ENCODE results near the gene ZNF135.

The ZNF135 gene

DNA sequence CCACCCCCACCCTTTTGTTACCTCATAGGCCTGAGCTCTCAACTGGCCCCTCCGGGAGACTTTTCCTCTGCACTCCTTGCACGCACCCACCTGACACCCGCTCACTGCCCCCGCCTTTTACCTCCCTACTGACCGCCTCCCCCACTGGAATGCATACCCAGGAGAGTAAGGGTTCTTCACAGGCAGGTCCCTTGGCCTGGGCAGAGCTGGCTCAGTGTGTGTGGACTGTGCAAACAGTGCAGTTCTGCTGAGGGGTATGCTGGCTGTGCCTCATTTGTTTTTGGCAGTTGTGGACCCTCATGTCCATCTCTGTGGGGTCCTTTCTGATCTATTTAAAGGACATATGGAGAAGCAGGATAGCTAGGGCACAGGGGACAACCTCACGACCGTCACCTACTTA lies 34.0 kb downstream of the ZNF135 start:
- DNase-seq (ENCODE audit: low spot score) = no peak

DNA sequence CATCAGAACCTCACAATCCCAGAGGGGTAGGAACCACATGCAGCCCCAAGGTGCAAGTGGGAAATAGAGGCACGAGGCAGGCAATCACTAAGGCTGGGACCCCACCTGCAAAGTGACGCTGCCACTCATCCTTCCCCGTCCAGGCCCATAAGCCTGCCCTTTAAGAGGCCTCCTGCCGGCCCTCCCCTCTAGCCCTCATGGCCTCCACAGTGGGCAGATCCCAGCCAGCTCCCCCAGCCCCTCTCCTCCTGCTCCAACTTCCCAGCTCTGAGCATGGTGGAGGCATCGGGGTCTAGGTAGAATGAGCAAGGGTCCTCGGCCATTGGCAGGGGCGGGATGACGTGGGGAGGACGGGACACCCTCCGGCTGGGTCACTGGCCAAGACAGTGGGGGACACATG lies 36.2 kb downstream of the ZNF135 start:
- DNase-seq (ENCODE audit: low spot score) = no peak

DNA sequence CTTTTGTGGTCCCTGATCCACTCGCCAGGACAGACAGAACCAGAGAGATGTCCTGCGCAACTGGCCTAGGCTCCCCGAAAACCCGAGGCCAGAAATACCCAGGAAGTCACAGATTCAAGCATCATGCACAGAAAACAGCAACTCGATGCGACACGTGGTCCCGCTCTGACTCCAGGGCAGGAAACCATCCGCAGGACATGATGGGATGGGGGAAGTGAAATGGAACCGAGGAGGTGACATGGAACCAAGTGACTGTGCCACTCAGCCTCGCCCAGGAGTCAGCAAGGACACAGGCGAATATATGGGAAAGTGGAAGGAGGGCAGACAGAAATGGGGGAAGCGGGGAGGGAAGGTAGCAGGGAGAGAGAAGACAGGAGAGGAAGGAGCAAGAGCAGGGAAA lies 37.8 kb downstream of the ZNF135 start:
- no peak for DNase-seq (ENCODE audit: low spot score)

DNA sequence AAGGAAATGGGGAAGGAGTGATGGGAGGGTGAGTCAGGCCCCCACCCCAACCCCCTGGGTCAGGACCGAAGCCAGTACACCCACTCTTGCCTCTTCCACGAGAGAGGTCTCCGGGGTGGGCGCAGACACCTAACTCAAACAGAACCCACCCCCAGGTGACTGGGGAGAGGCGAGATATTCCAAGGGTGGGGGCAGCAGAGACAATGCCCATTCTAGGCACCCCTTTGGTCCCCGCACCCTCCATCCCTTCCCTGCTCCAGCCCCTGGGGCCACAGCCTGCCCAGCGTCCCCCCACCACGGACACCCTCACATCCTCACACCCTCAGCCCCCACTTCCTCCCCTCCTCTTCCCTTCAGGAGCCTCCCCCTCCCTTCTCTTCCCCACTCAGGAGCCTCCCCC lies 38.3 kb downstream of the ZNF135 start:
- no peak for DNase-seq (ENCODE audit: low spot score)

GRCh38 chr19:58097781-58098681 lies 38.9 kb downstream of the ZNF135 start, which contains the start of gene ZSCAN18:
TSS of gene ZSCAN18 (minus strand) at chr19:58098231. CDS start at chr19:58090267, 7,964 bp downstream.
- peak; percentile 100 for DNase-seq (ENCODE audit: low spot score)

DNA sequence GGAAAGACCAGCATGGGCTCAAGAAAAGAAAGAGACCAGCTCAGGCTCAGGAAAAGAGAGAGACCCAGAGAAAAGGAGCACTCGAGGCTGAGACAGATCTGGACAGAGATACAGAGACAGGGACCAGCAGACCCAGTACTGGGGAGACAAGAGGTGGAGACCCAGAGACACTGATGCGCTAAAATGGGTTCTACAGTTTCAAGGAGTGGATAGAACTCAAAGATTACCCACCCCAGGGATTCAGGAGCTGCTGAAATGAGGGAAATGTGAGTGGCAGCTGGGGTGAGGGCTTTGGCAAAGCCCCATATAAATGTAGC lies 39.6 kb downstream of the ZNF135 start:
- no peak for DNase-seq (ENCODE audit: low spot score)

DNA sequence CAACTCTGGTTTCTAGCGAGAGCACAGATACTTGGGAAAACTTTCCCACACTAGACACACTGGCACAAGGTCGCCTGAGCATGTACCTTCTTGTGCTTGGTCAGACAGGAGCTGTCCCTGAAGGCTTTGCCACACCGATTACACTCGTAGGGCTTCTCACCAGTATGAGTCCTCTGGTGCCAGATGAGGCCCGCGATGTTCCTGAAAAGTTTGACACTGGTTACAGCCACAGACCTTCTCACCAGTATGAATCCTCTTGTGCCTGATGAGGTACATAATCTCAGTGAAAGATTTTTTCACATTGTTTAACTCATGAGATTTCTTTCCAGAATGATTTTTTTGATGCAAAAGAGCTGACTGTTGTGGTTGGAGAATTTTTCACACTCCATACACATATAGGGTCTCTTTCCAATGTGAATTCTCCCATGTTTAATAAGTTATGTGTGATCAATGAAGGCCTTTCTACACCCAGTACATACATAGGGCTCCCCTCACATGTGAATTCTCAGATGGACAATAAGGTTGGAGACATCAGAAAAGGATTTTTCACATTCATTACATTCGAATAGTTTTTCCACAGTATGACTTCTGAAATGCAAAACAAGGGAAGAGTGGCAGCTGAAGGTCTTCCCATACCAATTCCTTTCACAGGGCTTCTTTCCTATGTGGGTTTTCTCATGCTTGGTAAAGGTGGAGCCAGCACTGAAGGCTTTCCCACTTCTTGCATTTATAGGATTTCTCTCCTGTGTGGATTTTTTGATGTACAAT lies 48.9 kb downstream of the ZNF135 start:
- DNase-seq (ENCODE audit: low spot score) = no peak

- DNase-seq (ENCODE audit: low spot score) = no peak
Observed at GRCh38 chr19:58108546-58108817, 49.4 kb downstream of the ZNF135 start.

DNA sequence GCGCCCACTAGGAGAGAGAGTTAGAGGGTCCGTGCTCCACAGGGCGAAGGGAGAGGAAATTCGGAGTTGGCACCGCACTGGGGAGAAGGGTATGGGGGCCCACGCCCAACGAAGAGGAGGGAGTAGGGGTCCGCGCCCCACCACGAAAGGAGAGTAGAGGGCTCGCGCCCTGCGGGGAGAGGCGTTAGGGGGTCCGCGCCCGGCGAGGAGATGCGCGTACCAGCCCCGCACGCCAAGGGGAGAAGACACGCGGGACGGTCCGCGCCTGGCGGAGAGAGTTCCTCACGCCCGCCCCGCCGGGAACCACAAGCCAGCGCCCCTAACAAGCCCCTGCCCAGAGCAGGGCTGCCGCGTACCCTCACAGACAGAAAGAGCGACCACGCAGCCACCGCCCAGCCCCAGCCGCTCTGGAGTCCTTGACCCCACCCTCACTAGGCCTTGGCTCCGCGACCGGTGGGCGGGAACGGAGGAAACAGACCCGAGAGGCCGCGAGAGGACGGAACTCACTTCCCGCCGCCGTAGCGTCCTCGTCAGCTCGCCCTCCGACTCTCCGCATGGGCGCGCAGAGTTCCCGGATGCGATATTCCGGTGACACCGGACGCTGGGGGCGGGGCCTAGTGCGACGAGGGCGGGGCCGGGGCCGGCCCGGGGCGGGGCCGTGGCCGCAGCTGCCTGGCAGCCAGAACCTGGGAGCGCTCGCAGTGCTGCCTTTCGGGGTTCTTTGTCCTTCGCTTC lies 58.9 kb downstream of the ZNF135 start:
- no peak for DNase-seq (ENCODE audit: low spot score)

DNA sequence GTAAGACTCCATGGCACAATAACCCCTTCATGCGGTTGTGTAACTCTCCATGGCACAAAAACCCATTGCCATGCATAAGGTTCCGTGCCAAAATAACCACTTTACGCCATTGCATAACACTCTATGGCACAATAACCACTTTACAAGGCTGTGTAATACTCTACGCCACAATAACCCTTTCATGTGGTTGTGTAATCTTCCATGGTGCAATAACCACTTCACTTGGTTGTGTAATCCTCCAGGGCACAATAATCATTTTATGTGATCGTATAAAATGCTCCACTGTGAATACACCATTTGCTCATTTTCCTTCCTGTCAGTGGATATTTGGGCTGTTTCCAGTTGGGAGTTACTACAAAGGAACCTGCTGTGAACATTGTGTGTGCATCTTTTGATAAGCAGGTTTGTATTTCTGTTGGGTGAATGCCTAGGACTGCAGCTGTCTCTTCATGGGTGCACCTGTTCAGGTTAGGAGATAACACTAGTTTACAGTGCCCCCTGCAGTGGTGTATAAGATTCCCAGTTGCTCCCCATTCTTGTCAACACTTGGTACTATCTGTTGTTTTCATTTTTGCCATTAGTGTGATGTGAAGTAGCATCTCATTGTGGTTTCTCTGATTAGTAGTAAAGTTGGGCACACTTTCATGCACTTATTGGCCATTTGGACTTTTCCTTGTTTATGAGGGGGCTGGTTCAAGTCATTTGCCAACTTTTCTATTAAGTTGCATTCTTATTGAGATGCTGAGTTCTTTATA lies 60.1 kb downstream of the ZNF135 start:
- no peak for DNase-seq (ENCODE audit: low spot score)
